ENCODE measurements around the gene AFAP1L2. TPM values are rescaled to one million over a fixed set of nuclear protein-coding genes. Genes with fewer than 3 reads are reported as not detected.

The AFAP1L2 gene
- total RNA-seq, 1 donor = 0.18 TPM

DNA sequence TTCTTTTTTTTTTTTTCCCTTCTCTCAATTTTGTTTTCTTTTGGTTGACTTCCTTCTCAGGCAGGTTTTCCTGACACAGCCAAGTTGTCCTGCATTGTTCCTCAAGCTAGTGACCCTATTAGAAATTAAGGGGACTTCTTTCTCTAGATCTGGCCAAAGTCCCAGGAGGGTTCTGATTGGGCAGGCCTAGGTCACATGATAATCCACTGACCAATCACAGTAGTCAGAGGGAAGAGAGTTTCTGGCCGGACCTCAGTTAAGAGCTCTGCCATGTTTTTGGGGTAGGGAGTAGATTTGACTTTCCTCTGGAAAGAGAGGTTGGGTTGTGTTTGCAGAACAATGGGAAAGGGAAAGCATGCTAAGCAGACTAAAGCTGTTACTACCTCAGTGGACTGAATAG lies 149.1 kb downstream of the AFAP1L2 start:
- TF ChIP-seq, protein P1, sequence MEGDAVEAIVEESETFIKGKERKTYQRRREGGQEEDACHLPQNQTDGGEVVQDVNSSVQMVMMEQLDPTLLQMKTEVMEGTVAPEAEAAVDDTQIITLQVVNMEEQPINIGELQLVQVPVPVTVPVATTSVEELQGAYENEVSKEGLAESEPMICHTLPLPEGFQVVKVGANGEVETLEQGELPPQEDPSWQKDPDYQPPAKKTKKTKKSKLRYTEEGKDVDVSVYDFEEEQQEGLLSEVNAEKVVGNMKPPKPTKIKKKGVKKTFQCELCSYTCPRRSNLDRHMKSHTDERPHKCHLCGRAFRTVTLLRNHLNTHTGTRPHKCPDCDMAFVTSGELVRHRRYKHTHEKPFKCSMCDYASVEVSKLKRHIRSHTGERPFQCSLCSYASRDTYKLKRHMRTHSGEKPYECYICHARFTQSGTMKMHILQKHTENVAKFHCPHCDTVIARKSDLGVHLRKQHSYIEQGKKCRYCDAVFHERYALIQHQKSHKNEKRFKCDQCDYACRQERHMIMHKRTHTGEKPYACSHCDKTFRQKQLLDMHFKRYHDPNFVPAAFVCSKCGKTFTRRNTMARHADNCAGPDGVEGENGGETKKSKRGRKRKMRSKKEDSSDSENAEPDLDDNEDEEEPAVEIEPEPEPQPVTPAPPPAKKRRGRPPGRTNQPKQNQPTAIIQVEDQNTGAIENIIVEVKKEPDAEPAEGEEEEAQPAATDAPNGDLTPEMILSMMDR (IDR thresholded peaks at IDR 0.05; ENCODE audit: insufficient read depth, low read length) = no peak
- no peak overlapping the region for H3K4me3 ChIP-seq (ENCODE audit: low read depth, low read length)
- no peak for DNase-seq (ENCODE audit: low read depth)

DNA sequence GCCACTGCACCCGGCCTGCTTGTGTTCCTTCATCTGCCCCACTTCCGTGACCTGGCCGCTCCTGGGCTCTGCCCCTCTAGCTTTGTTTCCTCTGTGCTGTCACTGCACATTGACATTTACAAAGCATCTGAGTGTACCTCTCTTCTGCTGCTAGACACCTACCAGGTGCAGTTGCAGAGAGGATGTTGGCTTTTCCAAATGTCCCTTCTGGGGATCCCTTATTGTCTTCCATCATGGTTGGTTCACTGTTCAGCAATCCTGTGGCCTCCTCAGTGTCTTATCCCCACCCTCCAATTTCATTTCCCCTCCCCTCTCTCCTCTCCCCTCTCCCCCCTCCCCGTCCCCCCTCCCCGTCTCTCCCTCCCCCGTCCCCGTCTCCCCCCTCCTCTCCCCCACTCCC lies 151.4 kb downstream of the AFAP1L2 start:
- TF ChIP-seq, protein P1 (IDR thresholded peaks at IDR 0.05; ENCODE audit: insufficient read depth, low read length) = no peak
- no peak overlapping the region for H3K4me3 ChIP-seq (ENCODE audit: low read depth, low read length)
- DNase-seq (ENCODE audit: low read depth) = no peak

DNA sequence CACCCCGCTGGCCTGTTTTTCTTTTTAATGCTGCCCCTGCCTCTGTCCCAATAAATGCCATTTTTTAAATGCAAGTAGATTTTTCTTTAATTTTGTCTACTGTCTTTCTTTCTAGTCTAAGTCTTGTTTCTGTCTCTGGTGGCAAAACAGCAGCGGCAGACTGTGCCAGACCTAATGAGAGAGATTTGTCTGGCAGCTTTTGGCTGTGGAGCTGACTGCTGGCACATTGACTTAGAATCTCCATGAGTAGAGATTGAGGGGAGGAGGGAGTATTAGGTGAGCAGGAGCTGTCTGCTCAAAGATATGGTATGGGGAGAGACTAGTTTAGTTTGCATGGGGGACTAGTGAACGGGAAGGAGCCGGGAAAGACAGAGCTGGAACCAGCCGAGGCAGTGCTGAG lies 152.2 kb downstream of the AFAP1L2 start:
- no peak for DNase-seq (ENCODE audit: low read depth)
- TF ChIP-seq, protein P1 (IDR thresholded peaks at IDR 0.05; ENCODE audit: insufficient read depth, low read length) = no peak
- no peak overlapping the region for H3K4me3 ChIP-seq (ENCODE audit: low read depth, low read length)

DNA sequence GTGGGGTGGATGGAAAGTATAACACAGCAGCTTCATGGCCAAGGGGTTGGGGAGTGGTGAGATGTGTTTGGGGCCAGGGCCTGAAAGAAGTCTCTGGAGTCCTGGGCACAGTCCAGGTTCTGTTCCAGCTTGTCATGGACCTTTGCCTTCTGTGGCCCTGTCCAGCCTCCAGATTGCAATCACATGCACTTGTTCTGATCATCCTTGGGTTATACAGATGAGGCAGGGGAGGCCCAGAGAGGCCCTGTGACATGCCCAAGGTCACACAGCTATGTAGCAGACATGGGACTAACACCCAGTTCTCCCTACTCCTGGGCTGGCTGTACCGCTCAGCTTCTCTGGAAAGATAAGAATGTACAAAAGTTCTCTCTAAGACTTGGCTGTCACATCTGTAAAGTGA lies 153.6 kb downstream of the AFAP1L2 start:
- no peak overlapping the region for H3K4me3 ChIP-seq (ENCODE audit: low read depth, low read length)
- no peak for DNase-seq (ENCODE audit: low read depth)
- TF ChIP-seq, protein P1 (IDR thresholded peaks at IDR 0.05; ENCODE audit: insufficient read depth, low read length) = no peak

DNA sequence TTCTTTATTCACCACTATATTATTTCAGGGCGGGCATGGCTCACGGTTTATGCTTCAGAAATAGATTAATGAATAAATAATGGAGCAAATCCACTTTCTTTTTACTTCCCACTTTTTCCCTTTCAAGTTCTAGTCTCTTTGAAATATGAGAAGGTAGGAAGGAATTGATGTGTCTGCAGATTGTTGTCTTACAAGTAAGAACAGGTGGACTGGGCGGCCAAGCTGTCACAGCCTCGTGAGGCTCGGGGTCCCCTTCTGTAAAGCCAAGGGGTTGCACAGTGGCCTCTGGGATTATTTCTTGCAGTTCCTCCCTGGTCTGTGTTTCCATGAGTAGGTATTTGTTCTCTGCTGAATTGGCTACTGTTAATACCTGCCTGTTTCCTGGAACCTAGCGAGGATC lies 154.1 kb downstream of the AFAP1L2 start:
- no peak overlapping the region for H3K4me3 ChIP-seq (ENCODE audit: low read depth, low read length)
- no peak for DNase-seq (ENCODE audit: low read depth)
- TF ChIP-seq, protein P1 (IDR thresholded peaks at IDR 0.05; ENCODE audit: insufficient read depth, low read length) = no peak

DNA sequence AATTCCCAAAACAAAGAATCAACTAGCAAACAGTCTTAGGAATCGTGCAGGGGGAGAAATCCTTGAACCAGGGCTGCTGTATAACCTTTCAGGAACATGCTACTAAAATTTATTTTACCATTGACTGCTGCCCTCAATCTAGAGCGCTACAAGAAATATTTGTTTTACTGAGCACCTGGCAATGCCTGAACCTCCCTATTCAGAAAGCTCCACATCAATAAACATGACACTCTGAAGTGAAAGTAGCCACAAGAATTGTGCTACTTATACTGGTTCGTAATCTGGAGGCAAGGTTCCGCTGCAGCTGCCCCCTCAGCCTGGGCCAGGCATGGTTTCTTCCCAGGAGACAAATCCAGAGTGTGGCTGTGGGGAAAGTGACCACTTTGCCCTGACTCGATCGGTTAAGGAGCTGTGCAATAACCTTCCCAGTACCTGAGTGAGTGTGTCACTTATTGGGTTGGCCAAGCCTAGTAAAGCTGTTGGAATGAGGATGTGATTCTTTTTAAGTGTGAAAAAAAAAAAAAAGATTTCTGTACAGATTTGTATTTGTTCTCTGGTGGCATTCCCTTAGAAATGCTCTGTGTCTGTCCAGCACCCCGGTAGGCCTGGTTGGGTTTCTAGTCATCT lies 157.5 kb downstream of the AFAP1L2 start:
- no peak overlapping the region for H3K4me3 ChIP-seq (ENCODE audit: low read depth, low read length)
- TF ChIP-seq, protein P1 (IDR thresholded peaks at IDR 0.05; ENCODE audit: insufficient read depth, low read length) = no peak

More for the DNA sequence above, 157.5 kb downstream of the AFAP1L2 start:
- no peak for DNase-seq (ENCODE audit: low read depth)
